ENCODE measurements around the gene NEGR1. TPM values are rescaled to one million over a fixed set of nuclear protein-coding genes. Genes with fewer than 3 reads are reported as not detected.

Gene NEGR1
- total and polyA plus RNA-seq, 9 of the 15 experiments (the other 6 are each of a cell fraction or from before 2014, with no cell fraction given): not detected

- H3K9ac ChIP-seq (ENCODE audit: insufficient read depth in 1 of 2, low read depth in 2 of 2, low read length in 2 of 2): no peak overlapping the region
- in situ Hi-C loops (cut with MboI) (no loop called here), intact Hi-C loops (cut with micrococcal nuclease) (no loop called here)
- no TSS peak for BruUV-seq (replicated peaks)
- no peaks in the 10 kb centered on the region for H3K79me2 ChIP-seq (ENCODE audit: control insufficient read depth, insufficient read depth, low read length)
- ChIA-PET CTCF (ENCODE audit: low intra/inter-chr PET ratio) (no interaction called here), POLR2A (no interaction called here)
- no peaks in the 10 kb centered on the region for H3K27me3 ChIP-seq (ENCODE audit: control insufficient read depth in 2 of 2, insufficient read depth in 2 of 2, low read length in 2 of 2)
- H3K4me3 ChIP-seq: no peak overlapping the region
- 0% methylated on average over 2 of the region's 2 CpGs for WGBS (ENCODE audit: insufficient coverage, low coverage, missing lambda C conversion rate)
- 0 out of 2 replicates have a peak, but pooled peaks cover 2% of the 10 kb centered on the region for H3K9me3 ChIP-seq (replicated peaks; ENCODE audit: control insufficient read depth, insufficient read depth, low read depth, low read length)
- no peaks in the 10 kb centered on the region for H3K36me3 ChIP-seq (ENCODE audit: control insufficient read depth, insufficient read depth, low read length)
- H4K20me1 ChIP-seq (replicated peaks; ENCODE audit: control insufficient read depth, insufficient read depth, low read length): no peaks in the 10 kb centered on the region
- H2AFZ ChIP-seq (ENCODE audit: low read depth, low read length): no peak overlapping the region
- TF ChIP-seq, protein P1, sequence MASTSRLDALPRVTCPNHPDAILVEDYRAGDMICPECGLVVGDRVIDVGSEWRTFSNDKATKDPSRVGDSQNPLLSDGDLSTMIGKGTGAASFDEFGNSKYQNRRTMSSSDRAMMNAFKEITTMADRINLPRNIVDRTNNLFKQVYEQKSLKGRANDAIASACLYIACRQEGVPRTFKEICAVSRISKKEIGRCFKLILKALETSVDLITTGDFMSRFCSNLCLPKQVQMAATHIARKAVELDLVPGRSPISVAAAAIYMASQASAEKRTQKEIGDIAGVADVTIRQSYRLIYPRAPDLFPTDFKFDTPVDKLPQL (IDR thresholded peaks at IDR 0.05; ENCODE audit: extremely low read depth, insufficient read length): no peak
- TF ChIP-seq ZNF12 (CRISPR knock-in tag; IDR thresholded peaks at IDR 0.05): no peak
- no peak for TF ChIP-seq SMARCC2 (IDR thresholded peaks at IDR 0.05; ENCODE audit: low read depth)
- no peak for TF ChIP-seq ZNF696 (CRISPR knock-in tag; conservative IDR thresholded peaks at IDR 0.05)
- no peak for TF ChIP-seq NONO (IDR thresholded peaks at IDR 0.05; ENCODE audit: low read depth in 2 of 2, low read length in 1 of 2)
- TF ChIP-seq ZNF384 (IDR thresholded peaks at IDR 0.05; ENCODE audit: low read depth, low read length): no peak
- no peak for TF ChIP-seq ZBTB2 (IDR thresholded peaks at IDR 0.05)
- no peak for TF ChIP-seq KLF6 (CRISPR knock-in tag; IDR thresholded peaks at IDR 0.05; ENCODE audit: borderline replicate concordance)
- TF ChIP-seq E2F3 (CRISPR knock-in tag; IDR thresholded peaks at IDR 0.05): no peak
- no peak for TF ChIP-seq ZNF830 (CRISPR knock-in tag; IDR thresholded peaks at IDR 0.05)
- no peak for TF ChIP-seq RBM15 (IDR thresholded peaks at IDR 0.05; ENCODE audit: insufficient read depth, low read length)
- TF ChIP-seq ZNF551 (CRISPR knock-in tag; IDR thresholded peaks at IDR 0.05): no peak
- FAIRE-seq (no peak), DNase-seq (ENCODE audit: extremely low read depth in 1 of 4, low spot score in 3 of 4) (no peak), ATAC-seq (no peak)
- H3K4me1 ChIP-seq (replicated peaks in 1 of 2; ENCODE audit: control insufficient read depth in 2 of 2, insufficient read depth in 2 of 2, low read length in 2 of 2): no peaks in the 10 kb centered on the region
- no peaks in the 10 kb centered on the region for H3K9me1 ChIP-seq (ENCODE audit: control insufficient read depth, insufficient read depth, low read length)
- H3K4me2 ChIP-seq (ENCODE audit: insufficient read depth, low read length): no peak overlapping the region
- no peak overlapping the region for H3K27ac ChIP-seq (ENCODE audit: extremely low read depth, low read depth, low read length)
These were observed 499.3 kb downstream of the NEGR1 start for GRCh38 chr1:71783071-71783470.
